Measurements from ENCODE around the gene CNGB1.

CNGB1 gene

DNA sequence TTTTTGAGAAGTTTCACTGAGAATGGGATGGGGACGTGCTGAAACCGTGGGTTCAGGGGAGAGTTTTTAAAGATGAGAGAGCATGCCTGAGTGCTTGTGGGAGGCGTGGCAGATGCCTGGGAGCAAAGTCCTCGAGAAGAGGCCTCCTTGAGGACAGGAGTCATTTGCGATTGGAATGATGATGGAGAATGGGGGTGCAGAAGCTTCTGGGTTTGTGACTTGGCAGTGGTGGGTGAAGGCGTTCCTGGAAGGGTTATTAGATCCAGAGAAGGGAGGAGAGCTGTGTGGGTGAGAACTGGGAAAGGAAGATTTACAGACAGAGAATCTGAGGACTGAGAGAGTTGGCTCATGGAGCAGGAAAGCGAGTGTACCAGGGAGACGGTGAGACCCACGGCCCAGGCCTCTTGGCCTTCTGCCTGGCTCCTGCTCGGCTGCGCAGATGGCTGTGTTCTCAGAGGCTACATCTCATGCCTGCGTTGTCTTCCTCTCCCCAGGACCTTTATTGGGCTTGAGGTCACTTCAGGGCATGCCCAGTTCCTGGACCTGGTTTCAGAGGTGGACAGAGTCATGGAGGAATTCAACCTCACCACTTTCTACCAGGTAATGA is 46.0 kb upstream of the CNGB1 start:
- Histone ChIP-seq H3K27ac (ENCODE audit: low read length) (no peak overlapping the region), H3K36me3 (ENCODE audit: insufficient read depth, low read length) (peaks cover 28% of the 10 kb centered on the region), H4K20me1 (ENCODE audit: insufficient read depth, low read length) (0 out of 2 replicates have a peak, but pooled peaks cover 4% of the 10 kb centered on the region)

GRCh38 chr16:58013201-58013956 is 42.5 kb upstream of the CNGB1 start:
- Histone ChIP-seq H3K9ac (ENCODE audit: low read depth, low read length) (no peak overlapping the region), H3K79me2 (ENCODE audit: insufficient read depth, low read length) (no peaks in the 10 kb centered on the region), H3K27ac (ENCODE audit: low read length) (no peak overlapping the region), H2AFZ (ENCODE audit: low read depth, low read length) (no peak overlapping the region), H3K36me3 (ENCODE audit: insufficient read depth, low read length) (peaks cover 40% of the 10 kb centered on the region), H3K27me3 (ENCODE audit: insufficient read depth, low read length, poor library complexity) (no peaks in the 10 kb centered on the region), H3K4me3 (ENCODE audit: low read depth in 1 of 2, low read length in 2 of 2) (no peak overlapping the region), H3K4me1 (ENCODE audit: insufficient read depth, low read length) (no peaks in the 10 kb centered on the region), H4K20me1 (ENCODE audit: insufficient read depth, low read length) (no peaks in the 10 kb centered on the region; the same call in 1 of the 2 replicates), H3K4me2 (ENCODE audit: insufficient read depth, low read length) (no peak overlapping the region), H3K9me3 (ENCODE audit: insufficient read depth, low read length, severe bottlenecking) (no peaks in the 10 kb centered on the region)
- TF ChIP-seq CTCF (IDR thresholded peaks at IDR 0.05; ENCODE audit: borderline replicate concordance, extremely low read depth, low read length, poor library complexity, severe bottlenecking), result no peak
- no peak for TF ChIP-seq EZH2 (IDR thresholded peaks at IDR 0.05; ENCODE audit: borderline replicate concordance, low read depth, low read length, severe bottlenecking)
- no peak for DNase-seq
- ATAC-seq (ENCODE audit: insufficient read depth, low read depth), result no peak

More for the DNA sequence above, 46.0 kb upstream of the CNGB1 start:
- Histone ChIP-seq H3K4me3 (ENCODE audit: low read depth in 1 of 2, low read length in 2 of 2) (no peak overlapping the region), H3K79me2 (ENCODE audit: insufficient read depth, low read length) (no peaks in the 10 kb centered on the region), H3K9me3 (ENCODE audit: insufficient read depth, low read length, severe bottlenecking) (no peaks in the 10 kb centered on the region), H3K9ac (ENCODE audit: low read depth, low read length) (no peak overlapping the region), H3K27me3 (ENCODE audit: insufficient read depth, low read length, poor library complexity) (no peaks in the 10 kb centered on the region), H2AFZ (ENCODE audit: low read depth, low read length) (no peak overlapping the region), H3K4me1 (ENCODE audit: insufficient read depth, low read length) (no peaks in the 10 kb centered on the region), H3K4me2 (ENCODE audit: insufficient read depth, low read length) (no peak overlapping the region)
- TF ChIP-seq EZH2 (IDR thresholded peaks at IDR 0.05; ENCODE audit: borderline replicate concordance, low read depth, low read length, severe bottlenecking), result no peak
- no peak for TF ChIP-seq CTCF (IDR thresholded peaks at IDR 0.05; ENCODE audit: borderline replicate concordance, extremely low read depth, low read length, poor library complexity, severe bottlenecking)
- ATAC-seq (ENCODE audit: insufficient read depth, low read depth) (no peak), DNase-seq (no peak)

DNA sequence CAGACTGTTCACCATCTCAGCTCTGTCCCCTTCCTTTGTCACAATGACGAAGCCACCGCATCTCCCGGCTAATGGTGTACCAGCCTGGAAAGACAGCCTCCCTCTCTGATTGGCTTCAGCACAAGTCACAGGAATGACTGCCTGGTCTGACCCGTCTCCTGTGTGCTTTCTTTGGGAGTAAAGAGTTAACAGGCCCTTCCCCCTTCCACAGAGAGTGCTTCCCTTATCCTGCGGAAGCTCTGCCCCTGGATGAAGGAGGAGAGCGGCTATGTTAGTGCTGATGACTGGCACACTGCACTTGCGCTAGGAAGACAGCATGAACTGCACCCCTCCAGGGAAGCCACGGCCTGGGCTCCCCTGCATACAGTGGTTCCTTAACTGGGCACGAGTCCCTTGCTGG is 41.6 kb upstream of the CNGB1 start:
- Histone ChIP-seq H3K27ac (ENCODE audit: low read length) (no peak overlapping the region), H3K4me2 (ENCODE audit: insufficient read depth, low read length) (no peak overlapping the region), H4K20me1 (ENCODE audit: insufficient read depth, low read length) (no peaks in the 10 kb centered on the region; the same call in 1 of the 2 replicates), H3K9me3 (ENCODE audit: insufficient read depth, low read length, severe bottlenecking) (no peaks in the 10 kb centered on the region), H2AFZ (ENCODE audit: low read depth, low read length) (no peak overlapping the region), H3K36me3 (ENCODE audit: insufficient read depth, low read length) (peaks cover 40% of the 10 kb centered on the region), H3K4me1 (ENCODE audit: insufficient read depth, low read length) (no peaks in the 10 kb centered on the region), H3K27me3 (ENCODE audit: insufficient read depth, low read length, poor library complexity) (no peaks in the 10 kb centered on the region), H3K9ac (ENCODE audit: low read depth, low read length) (no peak overlapping the region), H3K79me2 (ENCODE audit: insufficient read depth, low read length) (no peaks in the 10 kb centered on the region), H3K4me3 (ENCODE audit: low read depth in 1 of 2, low read length in 2 of 2) (no peak overlapping the region)
- DNase-seq (no peak), ATAC-seq (ENCODE audit: insufficient read depth, low read depth) (no peak)
- TF ChIP-seq EZH2 (IDR thresholded peaks at IDR 0.05; ENCODE audit: borderline replicate concordance, low read depth, low read length, severe bottlenecking), result no peak
- TF ChIP-seq CTCF (IDR thresholded peaks at IDR 0.05; ENCODE audit: borderline replicate concordance, extremely low read depth, low read length, poor library complexity, severe bottlenecking), result no peak

Measured in DND-41 (cell line).